ENCODE measurements around the gene P3H3. TPM values are rescaled to one million over a fixed set of nuclear protein-coding genes. Genes with fewer than 3 reads are reported as not detected.

The P3H3 gene
- total RNA-seq, 1 donor from 2014 or later = 87.9 TPM

GRCh38 chr12:6799147-6799546, 29.1 kb upstream of the P3H3 start:
- DNase-seq (ENCODE audit: extremely low read depth, low read depth, low spot score) = no peak

GRCh38 chr12:6807170-6807569, 21.0 kb upstream of the P3H3 start:
- no peak for DNase-seq (ENCODE audit: extremely low read depth, low read depth, low spot score)

GRCh38 chr12:6809056-6809455, 19.2 kb upstream of the P3H3 start:
- no peak for DNase-seq (ENCODE audit: extremely low read depth, low read depth, low spot score)

DNA sequence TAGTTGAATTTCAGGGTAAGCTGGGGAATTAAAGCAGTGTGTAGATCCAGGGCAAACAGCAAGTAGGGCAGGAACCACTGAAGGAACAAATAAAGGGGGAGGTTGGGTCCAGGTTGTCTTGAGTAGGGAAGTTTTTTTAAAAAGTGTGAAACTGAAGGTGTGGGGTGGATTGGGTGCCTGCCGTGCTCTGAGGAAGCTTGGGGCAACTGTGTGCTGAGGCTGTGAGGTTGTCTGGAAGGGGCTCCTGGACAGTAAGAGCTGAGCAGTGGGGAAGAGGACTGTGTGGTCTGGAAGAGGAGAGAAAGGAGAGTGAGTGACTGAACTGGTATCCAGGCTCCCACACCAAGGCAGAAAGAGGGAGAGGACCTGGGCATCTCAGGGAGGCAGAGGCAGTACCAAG, 17.4 kb upstream of the P3H3 start:
- DNase-seq (ENCODE audit: extremely low read depth, low read depth, low spot score) = no peak

- DNase-seq (ENCODE audit: extremely low read depth, low read depth, low spot score) = no peak
These were observed 14.8 kb upstream of the P3H3 start for GRCh38 chr12:6813363-6813762.

GRCh38 chr12:6816598-6816997, 11.6 kb upstream of the P3H3 start:
- no peak for DNase-seq (ENCODE audit: extremely low read depth, low read depth, low spot score)

- no peak for DNase-seq (ENCODE audit: extremely low read depth, low read depth, low spot score)
These were observed 11.1 kb upstream of the P3H3 start for GRCh38 chr12:6817098-6817497.

DNA sequence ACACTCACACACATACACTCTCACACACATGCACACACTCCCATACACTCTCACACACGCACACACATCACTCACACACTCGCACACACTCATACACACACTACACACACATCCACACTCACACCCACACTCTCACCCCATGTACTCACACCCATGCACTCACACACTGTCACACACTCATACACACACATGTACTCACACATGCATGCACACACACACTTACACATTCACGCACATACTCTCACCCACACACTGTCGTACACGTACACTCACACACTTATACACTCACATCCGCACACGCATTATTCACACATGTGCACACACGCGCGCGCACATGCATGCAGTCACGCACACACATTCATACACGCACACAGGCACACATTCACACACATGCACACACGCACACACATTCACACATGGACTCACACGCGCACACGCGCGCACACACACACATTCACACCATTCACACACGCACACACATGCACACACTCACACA, 10.5 kb upstream of the P3H3 start:
- no peak for DNase-seq (ENCODE audit: extremely low read depth, low read depth, low spot score)

DNA sequence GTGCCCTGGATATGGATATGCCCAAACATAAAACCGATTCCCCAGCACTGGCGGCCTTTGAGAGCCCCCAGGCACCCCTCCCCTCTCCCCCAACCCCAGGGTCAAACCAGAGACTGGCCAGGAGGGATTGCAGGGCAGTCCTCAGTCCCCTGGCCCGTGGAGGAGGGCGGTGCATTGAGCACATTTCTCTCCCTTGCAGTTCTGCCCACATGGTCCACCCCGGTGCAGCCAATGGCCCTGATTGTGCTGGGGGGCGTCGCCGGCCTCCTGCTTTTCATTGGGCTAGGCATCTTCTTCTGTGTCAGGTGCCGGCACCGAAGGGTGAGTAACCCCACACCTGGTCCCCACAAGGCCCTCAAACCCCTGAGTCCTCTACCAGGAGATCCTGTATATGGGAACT, 10.0 kb upstream of the P3H3 start:
- DNase-seq (ENCODE audit: extremely low read depth, low read depth, low spot score) = no peak

GRCh38 chr12:6818645-6819044, 9.6 kb upstream of the P3H3 start:
- DNase-seq (ENCODE audit: extremely low read depth, low read depth, low spot score) = no peak

- no peak for DNase-seq (ENCODE audit: extremely low read depth, low read depth, low spot score)
These were observed 8.8 kb upstream of the P3H3 start for GRCh38 chr12:6819106-6820030.

GRCh38 chr12:6820166-6820565, 8.0 kb upstream of the P3H3 start:
- no peak for DNase-seq (ENCODE audit: extremely low read depth, low read depth, low spot score)

DNA sequence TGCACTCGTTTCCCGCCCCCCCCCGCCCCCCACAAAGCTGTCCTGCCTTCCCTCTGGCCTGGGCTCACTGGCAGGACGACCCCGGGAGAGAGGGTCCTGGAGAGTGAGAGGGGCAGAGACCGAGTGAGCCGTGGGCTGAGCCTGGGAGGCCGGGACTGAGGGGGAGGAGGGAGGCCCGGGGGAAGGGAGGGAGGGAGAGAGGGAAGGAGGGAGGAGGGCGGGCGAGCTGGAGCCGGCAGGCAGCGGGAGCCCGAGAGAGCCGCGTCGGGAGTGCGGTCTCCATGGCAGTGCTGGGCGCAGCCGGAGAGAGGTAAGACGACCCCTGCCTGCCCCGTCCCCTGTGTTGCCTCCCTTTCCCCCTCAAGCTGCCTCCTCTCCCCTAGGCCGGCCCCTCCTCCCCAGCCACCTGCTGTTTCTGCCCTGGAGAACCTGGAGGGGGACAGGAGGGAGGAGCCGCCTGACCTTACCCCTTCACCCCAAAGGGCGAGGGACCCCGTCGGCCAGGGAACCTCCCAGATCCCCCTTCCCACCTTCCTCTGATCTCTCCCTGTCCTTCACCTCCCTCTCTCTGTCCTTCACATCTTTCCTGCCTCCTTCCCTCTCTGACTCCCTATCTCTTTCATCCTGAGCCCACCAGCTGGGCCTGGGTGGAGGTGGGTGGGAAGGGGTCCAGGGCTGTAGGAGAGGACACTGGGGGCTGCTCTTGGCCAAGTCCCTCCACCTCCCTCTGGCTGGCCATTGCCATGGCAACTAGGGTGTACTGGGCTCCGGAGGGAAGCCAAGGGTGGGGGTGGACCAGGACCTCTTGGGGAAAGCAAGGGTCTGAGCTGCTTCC, 6.4 kb upstream of the P3H3 start, which contains the start of gene GPR162:
TSS of gene GPR162 (plus strand) at position 231 of the 835 bp plus-strand sequence. CDS start 2,078 bp downstream, outside the sequence.
- no peak for DNase-seq (ENCODE audit: extremely low read depth, low read depth, low spot score)

GRCh38 chr12:6822426-6823135, 5.6 kb upstream of the P3H3 start:
- DNase-seq (ENCODE audit: extremely low read depth, low read depth, low spot score) = no peak

DNA sequence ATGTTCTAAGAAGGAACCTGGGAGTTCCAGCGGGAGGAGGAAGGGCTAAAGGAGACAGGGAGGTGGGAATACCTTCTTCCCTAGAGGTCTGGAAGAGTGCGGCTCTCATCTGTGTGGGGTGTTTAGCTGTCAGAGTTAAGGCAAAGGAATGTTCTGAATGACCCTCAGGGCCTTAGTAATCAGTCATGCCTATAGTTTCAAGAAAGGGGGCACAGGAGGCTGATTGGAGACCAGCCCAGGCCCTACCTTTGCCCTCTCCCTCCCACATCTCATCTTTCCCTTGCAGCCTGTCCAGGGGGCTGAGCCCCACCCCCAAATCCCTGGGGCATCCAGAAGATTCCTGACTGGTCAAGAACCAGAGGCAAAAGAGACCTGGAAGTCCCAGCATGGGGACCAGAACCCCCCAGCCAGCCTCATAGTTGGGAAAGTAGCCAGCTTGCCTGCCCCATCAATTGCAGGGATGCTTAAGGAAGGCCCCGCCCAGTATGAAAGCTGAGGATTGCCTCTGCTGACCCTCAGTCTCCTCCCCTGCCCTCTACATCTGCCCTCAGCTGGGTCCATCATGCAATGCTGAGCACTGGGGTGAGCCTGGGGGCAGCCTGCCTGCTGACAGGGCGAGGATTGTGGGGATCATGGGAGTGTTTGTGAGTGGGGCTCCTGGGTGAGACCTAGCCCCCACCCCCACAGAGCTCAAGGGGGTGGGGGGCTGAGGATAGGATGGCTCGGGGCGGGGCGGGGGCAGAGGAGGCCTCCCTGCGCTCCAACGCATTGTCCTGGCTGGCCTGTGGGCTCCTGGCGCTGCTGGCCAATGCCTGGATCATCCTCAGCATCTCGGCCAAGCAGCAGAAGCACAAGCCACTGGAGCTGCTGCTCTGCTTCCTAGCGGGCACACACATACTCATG, 4.8 kb upstream of the P3H3 start:
- DNase-seq (ENCODE audit: extremely low read depth, low read depth, low spot score) = no peak

DNA sequence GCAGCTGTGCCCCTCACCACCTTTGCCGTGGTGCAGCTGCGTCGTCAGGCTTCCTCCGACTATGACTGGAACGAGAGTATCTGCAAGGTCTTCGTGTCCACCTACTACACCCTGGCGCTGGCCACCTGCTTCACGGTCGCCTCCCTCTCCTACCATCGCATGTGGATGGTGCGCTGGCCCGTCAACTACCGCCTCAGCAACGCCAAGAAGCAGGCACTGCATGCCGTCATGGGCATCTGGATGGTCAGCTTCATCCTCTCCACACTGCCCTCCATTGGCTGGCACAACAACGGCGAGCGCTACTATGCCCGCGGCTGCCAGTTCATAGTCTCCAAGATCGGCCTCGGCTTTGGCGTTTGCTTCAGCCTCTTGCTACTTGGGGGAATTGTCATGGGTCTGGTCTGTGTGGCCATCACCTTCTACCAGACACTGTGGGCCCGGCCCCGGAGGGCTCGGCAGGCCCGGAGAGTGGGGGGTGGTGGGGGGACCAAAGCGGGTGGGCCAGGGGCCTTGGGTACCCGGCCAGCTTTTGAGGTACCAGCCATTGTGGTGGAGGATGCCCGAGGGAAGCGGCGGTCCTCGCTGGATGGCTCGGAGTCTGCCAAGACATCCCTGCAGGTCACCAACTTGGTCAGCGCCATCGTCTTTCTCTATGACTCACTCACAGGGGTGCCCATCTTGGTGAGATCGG, 4.0 kb upstream of the P3H3 start:
- DNase-seq (ENCODE audit: extremely low read depth, low read depth, low spot score) = no peak

- DNase-seq (ENCODE audit: extremely low read depth, low read depth, low spot score) = no peak
These were observed 3.3 kb upstream of the P3H3 start for GRCh38 chr12:6824901-6825381.

DNA sequence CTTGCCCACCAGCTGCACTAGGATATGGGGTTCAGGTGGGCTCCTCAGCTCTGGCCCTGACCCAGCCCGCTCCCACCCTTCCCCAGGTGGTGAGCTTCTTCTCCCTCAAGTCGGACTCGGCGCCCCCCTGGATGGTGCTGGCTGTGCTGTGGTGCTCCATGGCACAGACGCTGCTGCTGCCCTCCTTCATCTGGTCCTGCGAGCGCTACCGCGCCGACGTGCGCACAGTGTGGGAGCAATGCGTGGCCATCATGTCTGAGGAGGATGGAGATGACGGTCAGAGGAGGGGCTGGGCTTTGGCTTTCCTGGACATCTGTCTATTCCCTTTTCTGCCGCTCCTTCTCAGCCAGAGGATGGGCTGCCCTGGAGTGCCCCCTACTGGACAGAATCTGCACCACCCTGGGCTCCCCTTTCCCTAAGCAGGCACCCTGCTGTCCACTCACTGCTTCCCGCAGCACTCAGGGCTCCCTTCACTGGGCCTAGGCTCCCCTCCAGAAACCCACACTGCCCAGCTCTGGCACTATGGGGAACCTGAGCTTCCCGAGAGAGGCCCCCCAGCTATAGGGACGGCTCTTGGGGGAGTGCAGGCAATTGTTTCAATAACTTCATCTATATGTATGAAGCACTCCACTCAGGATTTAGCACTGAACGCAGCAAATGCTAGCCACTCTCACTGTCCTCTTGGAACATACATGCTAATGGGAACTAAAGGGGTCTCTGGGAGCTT, 2.6 kb upstream of the P3H3 start:
- DNase-seq (ENCODE audit: extremely low read depth, low read depth, low spot score) = peak; percentile 50

Data from glomerular endothelial cell (primary cell).